A549 (cell line): ENCODE measurements around the gene SHH.

Experiments used
- CBX8 ChIP-seq: fragments of 200-600 bp; sonication (generic); IDR thresholded peaks from 2 replicates; pipeline ENCODE4 v1.6.1; 2016
- CEBPB ChIP-seq, 2 experiments: fragments of >200 bp in 1 of 2; sonication (Bioruptor Twin) in 1 of 2; formaldehyde crosslinking in 1 of 2; IDR thresholded peaks; 2 replicates each; pipeline ENCODE4 v1.6.1; 2012 to 2016
- CTCF ChIP-seq: fragments of >200 bp; sonication (Bioruptor Twin); formaldehyde crosslinking; IDR thresholded peaks from 3 replicates; pipeline ENCODE4 v1.5.1; 2016
- HOXA7 ChIP-seq: fragments of 250-450 bp; sonication (Bioruptor Pico); IDR thresholded peaks from 2 replicates; pipeline ENCODE4 v1.5.0; 2020; ENCODE audit warnings: mild to moderate bottlenecking, moderate library complexity
- KDM1A ChIP-seq: fragments of 200-600 bp; sonication (generic); IDR thresholded peaks from 2 replicates; pipeline ENCODE4 v1.6.1; 2016; ENCODE audit warnings: low read depth, mild to moderate bottlenecking
- MAX ChIP-seq: IDR thresholded peaks from 2 replicates; pipeline ENCODE4 v1.6.1; 2012
- POLR2A ChIP-seq: IDR thresholded peaks from 2 replicates; pipeline ENCODE4 v1.6.1; 2012; ENCODE audit warnings: mild to moderate bottlenecking, low read length
- POLR2AphosphoS2 ChIP-seq: conservative IDR thresholded peaks from 2 replicates; pipeline ENCODE4 v1.6.1; 2012; ENCODE audit warnings: low read length, improper control_type of control experiment, inconsistent platforms
- RAD21 ChIP-seq, 2 experiments: fragments of >200 bp in 1 of 2; sonication (Bioruptor Twin) in 1 of 2; formaldehyde crosslinking in 1 of 2; IDR thresholded peaks in 1 of 2; conservative IDR thresholded peaks in 1 of 2; 2 replicates in 1 of 2; 3 replicates in 1 of 2; pipeline ENCODE4 v1.6.1; 2012 to 2018; ENCODE audit warnings: inconsistent platforms in 1 of 2
- RFX5 ChIP-seq: fragments of 450-650 bp; IDR thresholded peaks from 2 replicates; pipeline ENCODE4 v1.7.1; 2014; ENCODE audit warnings: antibody characterized with exemption, mild to moderate bottlenecking, moderate library complexity
- USF2 ChIP-seq: fragments of 450-650 bp; IDR thresholded peaks from 2 replicates; pipeline ENCODE4 v1.6.1; 2014; ENCODE audit warnings: antibody characterized with exemption

- TF ChIP-seq MAX, result peak; percentile 33; the same call in 1 of the 2 replicates
- TF ChIP-seq KDM1A, result no peak
- no peak; the same call in 2 of the 3 replicates for TF ChIP-seq CTCF
- TF ChIP-seq USF2, result no peak
- TF ChIP-seq CBX8, result no peak
- no peak for TF ChIP-seq POLR2AphosphoS2
- peak; percentile 48 to 71 for TF ChIP-seq RAD21 (conservative IDR thresholded peaks at IDR 0.05 in 1 of 2, IDR thresholded peaks at IDR 0.05 in 1 of 2)
- TF ChIP-seq HOXA7 (CRISPR knock-in tag), result no peak
- no peak for TF ChIP-seq POLR2A
- no peak for TF ChIP-seq CEBPB (IDR thresholded peaks at IDR 0.05)
- no peak for TF ChIP-seq RFX5
These were observed 31.8 kb upstream of the SHH start for GRCh38 chr7:155844019-155844453.
